ENCODE data around the gene DPYD.

- TF ChIP-seq CTCF (IDR thresholded peaks at IDR 0.05) (no peak), POLR2A (IDR thresholded peaks at IDR 0.05) (no peak)
Measured at GRCh38 chr1:97911266-97912215, 9.3 kb downstream of the DPYD start.
